ENCODE measurements around the gene PRRT3. TPM values are rescaled to one million over a fixed set of nuclear protein-coding genes. Genes with fewer than 3 reads are reported as not detected.

PRRT3 gene
- total and polyA plus RNA-seq, 2 of the 13 experiments (the other 11 are each of a cell fraction or from before 2014, with no cell fraction given), result 0.22 to 0.44 TPM

DNA sequence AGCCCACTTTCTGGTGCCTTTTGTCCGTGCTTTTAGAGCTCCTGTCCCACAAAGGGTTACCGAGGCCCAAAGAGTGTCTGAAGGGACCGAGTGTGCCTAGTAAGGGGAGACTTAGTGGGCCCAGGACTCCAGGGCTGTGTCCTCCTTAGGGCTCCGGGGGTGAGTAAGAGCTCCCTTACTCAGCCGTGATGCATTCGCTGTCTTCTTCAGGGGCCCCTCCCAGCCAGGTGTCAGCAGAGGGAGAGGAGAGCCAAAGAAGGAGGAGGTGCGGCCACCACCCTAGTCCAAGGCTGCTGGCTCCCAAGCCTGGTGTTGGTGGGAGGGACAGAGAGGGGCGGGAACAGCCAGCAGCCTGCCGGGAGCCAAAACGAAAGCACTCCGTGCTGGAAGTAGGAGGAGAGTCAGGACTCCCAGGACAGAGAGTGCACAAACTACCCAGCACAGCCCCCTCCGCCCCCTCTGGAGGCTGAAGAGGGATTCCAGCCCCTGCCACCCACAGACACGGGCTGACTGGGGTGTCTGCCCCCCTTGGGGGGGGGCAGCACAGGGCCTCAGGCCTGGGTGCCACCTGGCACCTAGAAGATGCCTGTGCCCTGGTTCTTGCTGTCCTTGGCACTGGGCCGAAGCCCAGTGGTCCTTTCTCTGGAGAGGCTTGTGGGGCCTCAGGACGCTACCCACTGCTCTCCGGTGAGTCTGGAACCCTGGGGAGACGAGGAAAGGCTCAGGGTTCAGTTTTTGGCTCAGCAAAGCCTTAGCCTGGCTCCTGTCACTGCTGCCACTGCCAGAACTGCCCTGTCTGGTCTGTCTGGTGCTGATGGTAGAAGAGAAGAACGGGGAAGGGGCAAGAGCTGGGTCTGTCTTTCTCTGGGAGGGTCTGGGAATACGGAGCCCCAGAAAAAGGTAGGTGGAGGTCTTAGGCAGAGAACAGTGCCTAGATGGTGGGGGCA, 35.2 kb downstream of the PRRT3 start, which contains the start of gene IL17RC (continued):
- TF ChIP-seq ZNF543 (CRISPR knock-in tag; IDR thresholded peaks at IDR 0.05) (no peak), IKZF4 (CRISPR knock-in tag; IDR thresholded peaks at IDR 0.05; ENCODE audit: borderline replicate concordance, low read depth, not compliant biosample characterization) (no peak), SRSF9 (IDR thresholded peaks at IDR 0.05; ENCODE audit: borderline replicate concordance, insufficient read depth, low read depth, low read length, poor library complexity, severe bottlenecking) (no peak), U2AF2 (IDR thresholded peaks at IDR 0.05; ENCODE audit: low read depth, low read length) (no peak), ZNF773 (CRISPR knock-in tag; IDR thresholded peaks at IDR 0.05; ENCODE audit: borderline replicate concordance) (no peak), ZNF619 (CRISPR knock-in tag; IDR thresholded peaks at IDR 0.05) (0 out of 2 replicates have a peak, but pooled peaks have one; percentile 34), HNF4A (CRISPR knock-in tag; IDR thresholded peaks at IDR 0.05) (peak; percentile 6; the same call in 1 of the 2 replicates), ZFY (CRISPR knock-in tag; IDR thresholded peaks at IDR 0.05) (peak; percentile 45), ARNT2 (CRISPR knock-in tag; IDR thresholded peaks at IDR 0.05; ENCODE audit: low read depth) (peak; percentile 74; the same call in 1 of the 2 replicates), ISL2 (CRISPR knock-in tag; IDR thresholded peaks at IDR 0.05) (0 out of 2 replicates have a peak, but pooled peaks have one; percentile 43), AHR (CRISPR knock-in tag; IDR thresholded peaks at IDR 0.05) (no peak), ZNF747 (CRISPR knock-in tag; IDR thresholded peaks at IDR 0.05; ENCODE audit: borderline replicate concordance) (no peak; the same call in 1 of the 2 replicates), SRSF1 (optimal IDR thresholded peaks at IDR 0.05; ENCODE audit: low read depth, low read length) (peak; percentile 89), PHF8 (CRISPR knock-in tag; IDR thresholded peaks at IDR 0.05) (peak; percentile 42; the same call in 1 of the 2 replicates)
- TF ChIP-seq, protein P1, sequence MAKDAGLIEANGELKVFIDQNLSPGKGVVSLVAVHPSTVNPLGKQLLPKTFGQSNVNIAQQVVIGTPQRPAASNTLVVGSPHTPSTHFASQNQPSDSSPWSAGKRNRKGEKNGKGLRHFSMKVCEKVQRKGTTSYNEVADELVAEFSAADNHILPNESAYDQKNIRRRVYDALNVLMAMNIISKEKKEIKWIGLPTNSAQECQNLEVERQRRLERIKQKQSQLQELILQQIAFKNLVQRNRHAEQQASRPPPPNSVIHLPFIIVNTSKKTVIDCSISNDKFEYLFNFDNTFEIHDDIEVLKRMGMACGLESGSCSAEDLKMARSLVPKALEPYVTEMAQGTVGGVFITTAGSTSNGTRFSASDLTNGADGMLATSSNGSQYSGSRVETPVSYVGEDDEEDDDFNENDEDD (CRISPR knock-in tag; IDR thresholded peaks at IDR 0.05; ENCODE audit: borderline replicate concordance), result peak; percentile 71; the same call in 1 of the 2 replicates
- TF ChIP-seq, protein P2, sequence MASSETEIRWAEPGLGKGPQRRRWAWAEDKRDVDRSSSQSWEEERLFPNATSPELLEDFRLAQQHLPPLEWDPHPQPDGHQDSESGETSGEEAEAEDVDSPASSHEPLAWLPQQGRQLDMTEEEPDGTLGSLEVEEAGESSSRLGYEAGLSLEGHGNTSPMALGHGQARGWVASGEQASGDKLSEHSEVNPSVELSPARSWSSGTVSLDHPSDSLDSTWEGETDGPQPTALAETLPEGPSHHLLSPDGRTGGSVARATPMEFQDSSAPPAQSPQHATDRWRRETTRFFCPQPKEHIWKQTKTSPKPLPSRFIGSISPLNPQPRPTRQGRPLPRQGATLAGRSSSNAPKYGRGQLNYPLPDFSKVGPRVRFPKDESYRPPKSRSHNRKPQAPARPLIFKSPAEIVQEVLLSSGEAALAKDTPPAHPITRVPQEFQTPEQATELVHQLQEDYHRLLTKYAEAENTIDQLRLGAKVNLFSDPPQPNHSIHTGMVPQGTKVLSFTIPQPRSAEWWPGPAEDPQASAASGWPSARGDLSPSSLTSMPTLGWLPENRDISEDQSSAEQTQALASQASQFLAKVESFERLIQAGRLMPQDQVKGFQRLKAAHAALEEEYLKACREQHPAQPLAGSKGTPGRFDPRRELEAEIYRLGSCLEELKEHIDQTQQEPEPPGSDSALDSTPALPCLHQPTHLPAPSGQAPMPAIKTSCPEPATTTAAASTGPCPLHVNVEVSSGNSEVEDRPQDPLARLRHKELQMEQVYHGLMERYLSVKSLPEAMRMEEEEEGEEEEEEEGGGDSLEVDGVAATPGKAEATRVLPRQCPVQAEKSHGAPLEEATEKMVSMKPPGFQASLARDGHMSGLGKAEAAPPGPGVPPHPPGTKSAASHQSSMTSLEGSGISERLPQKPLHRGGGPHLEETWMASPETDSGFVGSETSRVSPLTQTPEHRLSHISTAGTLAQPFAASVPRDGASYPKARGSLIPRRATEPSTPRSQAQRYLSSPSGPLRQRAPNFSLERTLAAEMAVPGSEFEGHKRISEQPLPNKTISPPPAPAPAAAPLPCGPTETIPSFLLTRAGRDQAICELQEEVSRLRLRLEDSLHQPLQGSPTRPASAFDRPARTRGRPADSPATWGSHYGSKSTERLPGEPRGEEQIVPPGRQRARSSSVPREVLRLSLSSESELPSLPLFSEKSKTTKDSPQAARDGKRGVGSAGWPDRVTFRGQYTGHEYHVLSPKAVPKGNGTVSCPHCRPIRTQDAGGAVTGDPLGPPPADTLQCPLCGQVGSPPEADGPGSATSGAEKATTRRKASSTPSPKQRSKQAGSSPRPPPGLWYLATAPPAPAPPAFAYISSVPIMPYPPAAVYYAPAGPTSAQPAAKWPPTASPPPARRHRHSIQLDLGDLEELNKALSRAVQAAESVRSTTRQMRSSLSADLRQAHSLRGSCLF (CRISPR knock-in tag; IDR thresholded peaks at IDR 0.05; ENCODE audit: borderline replicate concordance), result no peak
- TF ChIP-seq, protein P3, sequence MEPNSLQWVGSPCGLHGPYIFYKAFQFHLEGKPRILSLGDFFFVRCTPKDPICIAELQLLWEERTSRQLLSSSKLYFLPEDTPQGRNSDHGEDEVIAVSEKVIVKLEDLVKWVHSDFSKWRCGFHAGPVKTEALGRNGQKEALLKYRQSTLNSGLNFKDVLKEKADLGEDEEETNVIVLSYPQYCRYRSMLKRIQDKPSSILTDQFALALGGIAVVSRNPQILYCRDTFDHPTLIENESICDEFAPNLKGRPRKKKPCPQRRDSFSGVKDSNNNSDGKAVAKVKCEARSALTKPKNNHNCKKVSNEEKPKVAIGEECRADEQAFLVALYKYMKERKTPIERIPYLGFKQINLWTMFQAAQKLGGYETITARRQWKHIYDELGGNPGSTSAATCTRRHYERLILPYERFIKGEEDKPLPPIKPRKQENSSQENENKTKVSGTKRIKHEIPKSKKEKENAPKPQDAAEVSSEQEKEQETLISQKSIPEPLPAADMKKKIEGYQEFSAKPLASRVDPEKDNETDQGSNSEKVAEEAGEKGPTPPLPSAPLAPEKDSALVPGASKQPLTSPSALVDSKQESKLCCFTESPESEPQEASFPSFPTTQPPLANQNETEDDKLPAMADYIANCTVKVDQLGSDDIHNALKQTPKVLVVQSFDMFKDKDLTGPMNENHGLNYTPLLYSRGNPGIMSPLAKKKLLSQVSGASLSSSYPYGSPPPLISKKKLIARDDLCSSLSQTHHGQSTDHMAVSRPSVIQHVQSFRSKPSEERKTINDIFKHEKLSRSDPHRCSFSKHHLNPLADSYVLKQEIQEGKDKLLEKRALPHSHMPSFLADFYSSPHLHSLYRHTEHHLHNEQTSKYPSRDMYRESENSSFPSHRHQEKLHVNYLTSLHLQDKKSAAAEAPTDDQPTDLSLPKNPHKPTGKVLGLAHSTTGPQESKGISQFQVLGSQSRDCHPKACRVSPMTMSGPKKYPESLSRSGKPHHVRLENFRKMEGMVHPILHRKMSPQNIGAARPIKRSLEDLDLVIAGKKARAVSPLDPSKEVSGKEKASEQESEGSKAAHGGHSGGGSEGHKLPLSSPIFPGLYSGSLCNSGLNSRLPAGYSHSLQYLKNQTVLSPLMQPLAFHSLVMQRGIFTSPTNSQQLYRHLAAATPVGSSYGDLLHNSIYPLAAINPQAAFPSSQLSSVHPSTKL (CRISPR knock-in tag; IDR thresholded peaks at IDR 0.05), result peak; percentile 29

Data from HepG2 (cell line).